Prostate gland (tissue), 2 donors: ENCODE measurements around the gene RIPOR1.

Source experiments
- POLR2AphosphoS5 ChIP-seq: sonication (generic); formaldehyde crosslinking; IDR thresholded peaks from one replicate; pipeline ENCODE4 v1.6.1; 2017; ENCODE audit warnings: antibody characterized with exemption
- TF ChIP-seq, protein P1 (sequence below), 4 experiments: fragments of 200-600 bp in 2 of 4; fragments of 450-650 bp in 2 of 4; sonication (generic) in 2 of 4; IDR thresholded peaks; 1 replicate in 3 of 4; 2 replicates in 1 of 4; pipeline ENCODE4 v1.5.1; 2016 to 2019; ENCODE audit warnings: antibody characterized with exemption in 4 of 4, mild to moderate bottlenecking in 2 of 4, moderate library complexity in 2 of 4

DNA sequence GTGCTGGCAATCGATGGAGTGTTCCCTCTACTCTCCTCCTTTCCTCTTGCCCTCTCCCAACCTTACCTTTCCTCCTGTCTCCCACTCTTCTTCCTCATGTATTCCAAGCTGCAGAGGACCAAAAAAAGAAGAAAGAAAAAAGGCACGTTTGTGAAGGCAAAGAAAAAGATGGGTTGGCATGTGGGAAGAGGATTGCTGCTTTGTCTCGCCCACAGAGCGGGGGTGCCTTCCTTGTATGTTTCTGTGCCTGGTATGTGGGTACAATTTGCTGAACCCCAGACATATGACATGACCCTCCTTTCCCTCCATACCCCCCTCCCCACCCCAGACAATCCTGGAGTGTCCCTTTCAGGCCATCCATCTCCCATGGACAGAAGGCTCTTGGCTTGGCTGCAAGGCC, 20.6 kb downstream of the RIPOR1 start:
- TF ChIP-seq POLR2AphosphoS5: no peak
- TF ChIP-seq, protein P1, sequence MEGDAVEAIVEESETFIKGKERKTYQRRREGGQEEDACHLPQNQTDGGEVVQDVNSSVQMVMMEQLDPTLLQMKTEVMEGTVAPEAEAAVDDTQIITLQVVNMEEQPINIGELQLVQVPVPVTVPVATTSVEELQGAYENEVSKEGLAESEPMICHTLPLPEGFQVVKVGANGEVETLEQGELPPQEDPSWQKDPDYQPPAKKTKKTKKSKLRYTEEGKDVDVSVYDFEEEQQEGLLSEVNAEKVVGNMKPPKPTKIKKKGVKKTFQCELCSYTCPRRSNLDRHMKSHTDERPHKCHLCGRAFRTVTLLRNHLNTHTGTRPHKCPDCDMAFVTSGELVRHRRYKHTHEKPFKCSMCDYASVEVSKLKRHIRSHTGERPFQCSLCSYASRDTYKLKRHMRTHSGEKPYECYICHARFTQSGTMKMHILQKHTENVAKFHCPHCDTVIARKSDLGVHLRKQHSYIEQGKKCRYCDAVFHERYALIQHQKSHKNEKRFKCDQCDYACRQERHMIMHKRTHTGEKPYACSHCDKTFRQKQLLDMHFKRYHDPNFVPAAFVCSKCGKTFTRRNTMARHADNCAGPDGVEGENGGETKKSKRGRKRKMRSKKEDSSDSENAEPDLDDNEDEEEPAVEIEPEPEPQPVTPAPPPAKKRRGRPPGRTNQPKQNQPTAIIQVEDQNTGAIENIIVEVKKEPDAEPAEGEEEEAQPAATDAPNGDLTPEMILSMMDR (IDR thresholded peaks at IDR 0.05): no peak
